Measurements from ENCODE around the gene CACNA1B. TPM values are rescaled to one million over a fixed set of nuclear protein-coding genes. Genes with fewer than 3 reads are reported as not detected.

Gene CACNA1B
- total RNA-seq, 5 donors from 2014 or later (not counting 1 experiment from before 2014, with no cell fraction given), result 0.03 to 0.09 (median 0.03) TPM; not detected in 2

GRCh38 chr9:138074516-138074915, 196.9 kb downstream of the CACNA1B start:
- no peaks in the 10 kb centered on the region for H3K36me3 Mint-ChIP-seq
- no peaks in the 10 kb centered on the region for H3K9me3 Mint-ChIP-seq
- no peaks in the 10 kb centered on the region for H3K9me3 ChIP-seq
- POLR2A ChIA-PET, result no interaction called here
- no peak overlapping the region for H3K27ac Mint-ChIP-seq
- H3K27me3 ChIP-seq (replicated peaks in 1 of 2; ENCODE audit: control insufficient read depth in 2 of 2, extremely low read depth in 1 of 2, insufficient read depth in 2 of 2, low read length in 1 of 2), result peaks cover 0 to 59% of the 10 kb centered on the region in 2 experiments
- peaks cover 23 to 38% of the 10 kb centered on the region in 2 donors for H3K27me3 Mint-ChIP-seq
- 91% methylated on average over 17 of the region's 18 CpGs for WGBS (ENCODE audit: insufficient coverage)
- H3K27ac ChIP-seq (ENCODE audit: low read length), result no peak overlapping the region
- CTCF ChIA-PET, result no interaction called here
- no peak overlapping the region for H3K4me3 ChIP-seq (ENCODE audit: control insufficient read depth in 1 of 2, extremely low read depth in 1 of 2, low read length in 1 of 2)
- no peak for ATAC-seq (replicated peaks in 1 of 4)
- no peak overlapping the region for H3K4me3 Mint-ChIP-seq
- no peak for DNase-seq
- H3K4me1 ChIP-seq (ENCODE audit: control insufficient read depth in 1 of 2, extremely low read depth in 1 of 2, insufficient read depth in 2 of 2, low read length in 2 of 2), result no peaks in the 10 kb centered on the region
- H3K4me1 Mint-ChIP-seq, result no peaks in the 10 kb centered on the region
- H3K36me3 ChIP-seq (ENCODE audit: control insufficient read depth in 2 of 2, extremely low read depth in 1 of 2, insufficient read depth in 1 of 2, low read length in 1 of 2), result no peaks in the 10 kb centered on the region

GRCh38 chr9:138075496-138075895, 197.9 kb downstream of the CACNA1B start:
- Mint-ChIP-seq H3K36me3 (no peaks in the 10 kb centered on the region), H3K27ac (no peak overlapping the region), H3K4me1 (no peaks in the 10 kb centered on the region), H3K9me3 (no peaks in the 10 kb centered on the region), H3K27me3 (peaks cover 27 to 41% of the 10 kb centered on the region in 2 donors), H3K4me3 (no peak overlapping the region)
- Histone ChIP-seq H3K4me3 (ENCODE audit: control insufficient read depth in 1 of 2, extremely low read depth in 1 of 2, low read length in 1 of 2) (no peak overlapping the region), H3K27ac (ENCODE audit: low read length) (no peak overlapping the region), H3K36me3 (ENCODE audit: control insufficient read depth in 2 of 2, extremely low read depth in 1 of 2, insufficient read depth in 1 of 2, low read length in 1 of 2) (no peaks in the 10 kb centered on the region), H3K27me3 (replicated peaks in 1 of 2; ENCODE audit: control insufficient read depth in 2 of 2, extremely low read depth in 1 of 2, insufficient read depth in 2 of 2, low read length in 1 of 2) (peaks cover 0 to 63% of the 10 kb centered on the region in 2 experiments), H3K4me1 (ENCODE audit: control insufficient read depth in 1 of 2, extremely low read depth in 1 of 2, insufficient read depth in 2 of 2, low read length in 2 of 2) (no peaks in the 10 kb centered on the region), H3K9me3 (no peaks in the 10 kb centered on the region)
- WGBS (ENCODE audit: insufficient coverage), result 85% methylated on average over 20 of the region's 20 CpGs
- CTCF ChIA-PET, result no interaction called here
- POLR2A ChIA-PET, result no interaction called here
- DNase-seq (peak in 2 of 35 experiments; percentile 2 to 22), ATAC-seq (replicated peaks in 1 of 4) (no peak)

- Histone ChIP-seq H3K9me3 (no peaks in the 10 kb centered on the region), H3K4me1 (ENCODE audit: control insufficient read depth in 1 of 2, extremely low read depth in 1 of 2, insufficient read depth in 2 of 2, low read length in 2 of 2) (no peaks in the 10 kb centered on the region), H3K36me3 (ENCODE audit: control insufficient read depth in 2 of 2, extremely low read depth in 1 of 2, insufficient read depth in 1 of 2, low read length in 1 of 2) (no peaks in the 10 kb centered on the region), H3K4me3 (ENCODE audit: control insufficient read depth in 1 of 2, extremely low read depth in 1 of 2, low read length in 1 of 2) (no peak overlapping the region), H3K27me3 (replicated peaks in 1 of 2; ENCODE audit: control insufficient read depth in 2 of 2, extremely low read depth in 1 of 2, insufficient read depth in 2 of 2, low read length in 1 of 2) (peaks cover 0 to 61% of the 10 kb centered on the region in 2 experiments), H3K27ac (ENCODE audit: low read length) (no peak overlapping the region)
- no peaks in the 10 kb centered on the region for H3K4me1 Mint-ChIP-seq
- no peaks in the 10 kb centered on the region for H3K36me3 Mint-ChIP-seq
- H3K4me3 Mint-ChIP-seq, result no peak overlapping the region
- H3K27me3 Mint-ChIP-seq, result peaks cover 26 to 43% of the 10 kb centered on the region in 2 donors
- 79% methylated on average over 9 of the region's 14 CpGs for WGBS (ENCODE audit: insufficient coverage)
- no peak overlapping the region for H3K27ac Mint-ChIP-seq
- CTCF ChIA-PET, result no interaction called here
- DNase-seq (peak in 2 of 35 experiments; percentile 0 to 13), ATAC-seq (replicated peaks in 1 of 4) (no peak)
- no peaks in the 10 kb centered on the region for H3K9me3 Mint-ChIP-seq
- POLR2A ChIA-PET, result no interaction called here
Measured at GRCh38 chr9:138075961-138076649, 198.5 kb downstream of the CACNA1B start.

GRCh38 chr9:138076650-138077009, 199.0 kb downstream of the CACNA1B start:
- ChIA-PET POLR2A (no interaction called here), CTCF (no interaction called here)
- H3K9me3 ChIP-seq, result no peaks in the 10 kb centered on the region
- H3K27ac ChIP-seq (ENCODE audit: low read length), result no peak overlapping the region
- no peaks in the 10 kb centered on the region for H3K36me3 Mint-ChIP-seq
- H3K4me3 ChIP-seq (ENCODE audit: control insufficient read depth in 1 of 2, extremely low read depth in 1 of 2, low read length in 1 of 2), result no peak overlapping the region
- no peak overlapping the region for H3K27ac Mint-ChIP-seq
- WGBS (ENCODE audit: insufficient coverage), result 100% methylated on average over 3 of the region's 5 CpGs
- peaks cover 0 to 58% of the 10 kb centered on the region in 2 experiments for H3K27me3 ChIP-seq (replicated peaks in 1 of 2; ENCODE audit: control insufficient read depth in 2 of 2, extremely low read depth in 1 of 2, insufficient read depth in 2 of 2, low read length in 1 of 2)
- H3K4me1 ChIP-seq (ENCODE audit: control insufficient read depth in 1 of 2, extremely low read depth in 1 of 2, insufficient read depth in 2 of 2, low read length in 2 of 2), result no peaks in the 10 kb centered on the region
- no peaks in the 10 kb centered on the region for H3K36me3 ChIP-seq (ENCODE audit: control insufficient read depth in 2 of 2, extremely low read depth in 1 of 2, insufficient read depth in 1 of 2, low read length in 1 of 2)
- DNase-seq (peak in 1 of 35 experiments; percentile 15), ATAC-seq (replicated peaks in 1 of 4) (no peak)
- no peaks in the 10 kb centered on the region for H3K4me1 Mint-ChIP-seq
- no peak overlapping the region for H3K4me3 Mint-ChIP-seq
- H3K9me3 Mint-ChIP-seq, result no peaks in the 10 kb centered on the region
- H3K27me3 Mint-ChIP-seq, result peaks cover 29 to 47% of the 10 kb centered on the region in 2 donors

GRCh38 chr9:138077126-138077525, 199.5 kb downstream of the CACNA1B start:
- ChIA-PET CTCF (no interaction called here), POLR2A (no interaction called here)
- H3K27ac ChIP-seq (ENCODE audit: low read length), result no peak overlapping the region
- no peaks in the 10 kb centered on the region for H3K36me3 Mint-ChIP-seq
- H3K9me3 ChIP-seq, result no peaks in the 10 kb centered on the region
- H3K27me3 Mint-ChIP-seq, result peaks cover 29 to 42% of the 10 kb centered on the region in 2 donors
- no peaks in the 10 kb centered on the region for H3K4me1 Mint-ChIP-seq
- no peaks in the 10 kb centered on the region for H3K9me3 Mint-ChIP-seq
- H3K4me3 ChIP-seq (ENCODE audit: control insufficient read depth in 1 of 2, extremely low read depth in 1 of 2, low read length in 1 of 2), result no peak overlapping the region
- ATAC-seq (replicated peaks in 1 of 4) (no peak), DNase-seq (no peak)
- no peaks in the 10 kb centered on the region for H3K36me3 ChIP-seq (ENCODE audit: control insufficient read depth in 2 of 2, extremely low read depth in 1 of 2, insufficient read depth in 1 of 2, low read length in 1 of 2)
- no peaks in the 10 kb centered on the region for H3K4me1 ChIP-seq (ENCODE audit: control insufficient read depth in 1 of 2, extremely low read depth in 1 of 2, insufficient read depth in 2 of 2, low read length in 2 of 2)
- H3K4me3 Mint-ChIP-seq, result no peak overlapping the region
- no peak overlapping the region for H3K27ac Mint-ChIP-seq
- peaks cover 0 to 55% of the 10 kb centered on the region in 2 experiments for H3K27me3 ChIP-seq (replicated peaks in 1 of 2; ENCODE audit: control insufficient read depth in 2 of 2, extremely low read depth in 1 of 2, insufficient read depth in 2 of 2, low read length in 1 of 2)
- WGBS (ENCODE audit: insufficient coverage), result 94% methylated on average over 9 of the region's 9 CpGs

GRCh38 chr9:138077898-138078540, 200.4 kb downstream of the CACNA1B start:
- Histone ChIP-seq H3K4me3 (ENCODE audit: control insufficient read depth in 1 of 2, extremely low read depth in 1 of 2, low read length in 1 of 2) (no peak overlapping the region), H3K36me3 (ENCODE audit: control insufficient read depth in 2 of 2, extremely low read depth in 1 of 2, insufficient read depth in 1 of 2, low read length in 1 of 2) (no peaks in the 10 kb centered on the region), H3K27ac (ENCODE audit: low read length) (no peak overlapping the region), H3K4me1 (ENCODE audit: control insufficient read depth in 1 of 2, extremely low read depth in 1 of 2, insufficient read depth in 2 of 2, low read length in 2 of 2) (no peaks in the 10 kb centered on the region), H3K9me3 (no peaks in the 10 kb centered on the region), H3K27me3 (replicated peaks in 1 of 2; ENCODE audit: control insufficient read depth in 2 of 2, extremely low read depth in 1 of 2, insufficient read depth in 2 of 2, low read length in 1 of 2) (peaks cover 0 to 51% of the 10 kb centered on the region in 2 experiments)
- peaks cover 29 to 42% of the 10 kb centered on the region in 2 donors for H3K27me3 Mint-ChIP-seq
- POLR2A ChIA-PET, result no interaction called here
- ATAC-seq (replicated peaks in 1 of 4) (no peak), DNase-seq (peak in 1 of 35 experiments; percentile 21)
- no peaks in the 10 kb centered on the region for H3K9me3 Mint-ChIP-seq
- WGBS (ENCODE audit: insufficient coverage), result 79% methylated on average over 12 of the region's 13 CpGs
- H3K27ac Mint-ChIP-seq, result no peak overlapping the region
- H3K36me3 Mint-ChIP-seq, result no peaks in the 10 kb centered on the region
- no peak overlapping the region for H3K4me3 Mint-ChIP-seq
- CTCF ChIA-PET, result no interaction called here
- no peaks in the 10 kb centered on the region for H3K4me1 Mint-ChIP-seq

Measured in T-cell (primary cell).